HG02623 (cell line): ENCODE results near the gene AMFR.

Source experiments
- ATAC-seq: cut with Tn5 transposase; IDR thresholded peaks from one replicate; pipeline ENCODE4 v1.9.1; 2021; ENCODE audit warnings: moderate library complexity; ENCODE audit not compliant: unreplicated experiment

AMFR gene

GRCh38 chr16:56424404-56424764, 961 bp downstream of the AMFR start:
- no peak for ATAC-seq

- ATAC-seq, result no peak
Measured at GRCh38 chr16:56423584-56424403, 1.6 kb downstream of the AMFR start.

GRCh38 chr16:56422896-56423441, 2.4 kb downstream of the AMFR start:
- no peak for ATAC-seq

GRCh38 chr16:56421976-56422669, 3.2 kb downstream of the AMFR start:
- ATAC-seq, result no peak

GRCh38 chr16:56421313-56421712, 4.0 kb downstream of the AMFR start:
- no peak for ATAC-seq

- ATAC-seq, result no peak
Measured at GRCh38 chr16:56420613-56421012, 4.7 kb downstream of the AMFR start.

- no peak for ATAC-seq
Measured at GRCh38 chr16:56419740-56420548, 5.4 kb downstream of the AMFR start.

- ATAC-seq, result no peak
Measured at GRCh38 chr16:56417138-56417537, 8.2 kb downstream of the AMFR start.

GRCh38 chr16:56415875-56416274, 9.5 kb downstream of the AMFR start:
- no peak for ATAC-seq

GRCh38 chr16:56414366-56414765, 11.0 kb downstream of the AMFR start:
- no peak for ATAC-seq

GRCh38 chr16:56413381-56413780, 12.0 kb downstream of the AMFR start:
- ATAC-seq, result no peak

- no peak for ATAC-seq
Measured at GRCh38 chr16:56411624-56412023, 13.7 kb downstream of the AMFR start.

GRCh38 chr16:56411123-56411522, 14.2 kb downstream of the AMFR start:
- ATAC-seq, result no peak

- no peak for ATAC-seq
Measured at GRCh38 chr16:56409195-56409594, 16.1 kb downstream of the AMFR start.

- ATAC-seq, result no peak
Measured at GRCh38 chr16:56408379-56409098, 16.8 kb downstream of the AMFR start.

GRCh38 chr16:56405977-56406672, 19.2 kb downstream of the AMFR start:
- ATAC-seq, result no peak

- ATAC-seq, result no peak
Measured at GRCh38 chr16:56401482-56401881, 23.9 kb downstream of the AMFR start.

- no peak for ATAC-seq
Measured at GRCh38 chr16:56400458-56400857, 24.9 kb downstream of the AMFR start.

GRCh38 chr16:56399486-56399885, 25.9 kb downstream of the AMFR start:
- no peak for ATAC-seq

GRCh38 chr16:56399047-56399446, 26.3 kb downstream of the AMFR start:
- ATAC-seq, result no peak
